ENCODE measurements around the gene REP15.

DNA sequence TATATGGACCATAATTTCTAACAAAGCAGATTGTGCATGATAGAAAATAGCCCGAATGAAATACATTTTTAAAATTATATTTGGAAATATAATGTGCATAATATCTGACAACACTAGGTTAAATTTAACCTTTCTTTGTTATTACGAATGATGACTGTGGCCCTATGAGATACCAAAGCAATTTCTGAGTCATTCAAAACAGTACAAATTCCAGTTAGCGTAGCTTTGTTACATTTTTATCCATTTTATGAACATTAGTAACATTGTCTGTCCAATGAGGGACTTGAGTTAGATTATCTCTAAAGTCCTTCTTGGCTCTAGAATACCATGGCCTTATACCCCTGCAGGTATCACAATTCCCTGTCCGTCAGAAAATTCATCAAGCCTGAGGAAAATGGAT is 39.0 kb upstream of the REP15 start:
- TF ChIP-seq POLR2A (IDR thresholded peaks at IDR 0.05) (no peak), POLR2AphosphoS5 (IDR thresholded peaks at IDR 0.05; ENCODE audit: insufficient read depth in 1 of 2, low read depth in 1 of 2) (no peak)
- TF ChIP-seq, protein P1, sequence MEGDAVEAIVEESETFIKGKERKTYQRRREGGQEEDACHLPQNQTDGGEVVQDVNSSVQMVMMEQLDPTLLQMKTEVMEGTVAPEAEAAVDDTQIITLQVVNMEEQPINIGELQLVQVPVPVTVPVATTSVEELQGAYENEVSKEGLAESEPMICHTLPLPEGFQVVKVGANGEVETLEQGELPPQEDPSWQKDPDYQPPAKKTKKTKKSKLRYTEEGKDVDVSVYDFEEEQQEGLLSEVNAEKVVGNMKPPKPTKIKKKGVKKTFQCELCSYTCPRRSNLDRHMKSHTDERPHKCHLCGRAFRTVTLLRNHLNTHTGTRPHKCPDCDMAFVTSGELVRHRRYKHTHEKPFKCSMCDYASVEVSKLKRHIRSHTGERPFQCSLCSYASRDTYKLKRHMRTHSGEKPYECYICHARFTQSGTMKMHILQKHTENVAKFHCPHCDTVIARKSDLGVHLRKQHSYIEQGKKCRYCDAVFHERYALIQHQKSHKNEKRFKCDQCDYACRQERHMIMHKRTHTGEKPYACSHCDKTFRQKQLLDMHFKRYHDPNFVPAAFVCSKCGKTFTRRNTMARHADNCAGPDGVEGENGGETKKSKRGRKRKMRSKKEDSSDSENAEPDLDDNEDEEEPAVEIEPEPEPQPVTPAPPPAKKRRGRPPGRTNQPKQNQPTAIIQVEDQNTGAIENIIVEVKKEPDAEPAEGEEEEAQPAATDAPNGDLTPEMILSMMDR (IDR thresholded peaks at IDR 0.05) = no peak

All from vagina (tissue), 2 donors.